GM23338 (cell line): Measurements from ENCODE around the gene SLC25A40. TPM values are rescaled to one million over a fixed set of nuclear protein-coding genes. Genes with fewer than 3 reads are reported as not detected.

ENCODE experiments used
- ATAC-seq: fragments of 200-7000 bp; cut with Tn5 transposase; 3 replicates; pipeline ENCODE4 v1.9.1; 2020
- DNase-seq: peaks from one replicate; pipeline ENCODE4 v3.0.0-alpha.2; 2015; ENCODE audit warnings: low spot score
- H2AFZ ChIP-seq: fragments of 200-600 bp; sonication (generic); 2 replicates; pipeline ENCODE4 v1.8.0; 2016; ENCODE audit warnings: antibody characterized with exemption, mild to moderate bottlenecking, moderate library complexity
- H3F3A ChIP-seq: fragments of 200-600 bp; sonication (generic); replicated peaks from 2 replicates; pipeline ENCODE4 v1.8.0; 2017; ENCODE audit warnings: antibody characterized with exemption, mixed run types, low read depth
- H3K27ac ChIP-seq: fragments of 200-600 bp; sonication (generic); 2 replicates; pipeline ENCODE4 v1.6.1; 2016; ENCODE audit warnings: low read depth
- H3K27me3 ChIP-seq: fragments of 200-600 bp; sonication (generic); 2 replicates; pipeline ENCODE4 v1.8.0; 2016; ENCODE audit warnings: mild to moderate bottlenecking, mixed run types, moderate library complexity; ENCODE audit not compliant: insufficient read depth
- H3K36me3 ChIP-seq: fragments of 200-600 bp; sonication (generic); 2 replicates; pipeline ENCODE4 v1.8.0; 2016; ENCODE audit warnings: mild to moderate bottlenecking; ENCODE audit not compliant: insufficient read depth
- H3K4me1 ChIP-seq: fragments of 200-600 bp; sonication (generic); 2 replicates; pipeline ENCODE4 v1.8.0; 2016; ENCODE audit warnings: mild to moderate bottlenecking, moderate library complexity; ENCODE audit not compliant: insufficient read depth
- H3K4me2 ChIP-seq: fragments of 200-600 bp; sonication (generic); 2 replicates; pipeline ENCODE4 v1.7.1; 2017; ENCODE audit warnings: mixed run types
- H3K4me3 ChIP-seq: fragments of 200-600 bp; sonication (generic); 2 replicates; pipeline ENCODE4 v1.6.1; 2016; ENCODE audit warnings: mixed run types
- H3K79me2 ChIP-seq: fragments of 200-600 bp; sonication (generic); replicated peaks from 2 replicates; pipeline ENCODE4 v1.8.0; 2017; ENCODE audit warnings: mild to moderate bottlenecking; ENCODE audit not compliant: insufficient read depth
- H3K9me2 ChIP-seq: fragments of 200-600 bp; sonication (generic); 2 replicates; pipeline ENCODE4 v1.8.0; 2017; ENCODE audit not compliant: insufficient read depth
- H4K20me1 ChIP-seq: fragments of 200-600 bp; sonication (generic); replicated peaks from 2 replicates; pipeline ENCODE4 v1.8.0; 2017; ENCODE audit warnings: mild to moderate bottlenecking; ENCODE audit not compliant: insufficient read depth
- H3K27ac Mint-ChIP-seq: 2 replicates; pipeline ENCODE4 v1.8.0; 2020; ENCODE audit warnings: inconsistent platforms, mild to moderate bottlenecking, moderate library complexity, mixed read lengths
- H3K27me3 Mint-ChIP-seq: 3 replicates; pipeline ENCODE4 v1.8.0; 2022; ENCODE audit warnings: low read depth, mild to moderate bottlenecking, moderate library complexity, mixed read lengths, inconsistent platforms; ENCODE audit not compliant: insufficient read depth, poor library complexity
- H3K36me3 Mint-ChIP-seq: 3 replicates; pipeline ENCODE4 v1.8.0; 2021; ENCODE audit warnings: low read depth, mild to moderate bottlenecking, inconsistent platforms, moderate library complexity, mixed read lengths
- H3K4me1 Mint-ChIP-seq: 3 replicates; pipeline ENCODE4 v1.8.0; 2020; ENCODE audit warnings: mild to moderate bottlenecking, inconsistent platforms, mixed read lengths
- H3K4me3 Mint-ChIP-seq: 3 replicates; pipeline ENCODE4 v1.8.0; 2021; ENCODE audit warnings: moderate library complexity, mild to moderate bottlenecking, inconsistent platforms, mixed read lengths
- H3K9me3 Mint-ChIP-seq: 3 replicates; pipeline ENCODE4 v1.8.0; 2020; ENCODE audit warnings: moderate library complexity, mild to moderate bottlenecking, inconsistent platforms, mixed read lengths
- CREB1 ChIP-seq: fragments of 250-450 bp; sonication (Bioruptor Pico); IDR thresholded peaks from 2 replicates; pipeline ENCODE4 v1.5.0; 2020; ENCODE audit warnings: low read depth, mild to moderate bottlenecking, moderate library complexity
- EZH2 ChIP-seq: fragments of 200-600 bp; sonication (generic); IDR thresholded peaks from one replicate; pipeline ENCODE4 v1.8.0; 2017; ENCODE audit warnings: antibody characterized with exemption, mild to moderate bottlenecking, low read depth; ENCODE audit not compliant: unreplicated experiment
- EZH2phosphoT487 ChIP-seq: fragments of 200-600 bp; sonication (generic); IDR thresholded peaks from one replicate; pipeline ENCODE4 v1.8.1; 2018; ENCODE audit warnings: antibody characterized with exemption; ENCODE audit not compliant: unreplicated experiment
- JUNB ChIP-seq: IDR thresholded peaks from one replicate; pipeline ENCODE4 v1.6.1; 2016; ENCODE audit warnings: antibody characterized with exemption; ENCODE audit not compliant: unreplicated experiment
- NANOG ChIP-seq: IDR thresholded peaks from 2 replicates; pipeline ENCODE4 v1.6.1; 2016; ENCODE audit warnings: antibody characterized with exemption, borderline replicate concordance
- POLR2AphosphoS5 ChIP-seq: IDR thresholded peaks from 2 replicates; pipeline ENCODE4 v1.6.1; 2016; ENCODE audit warnings: antibody characterized with exemption, low read depth
- REST ChIP-seq: IDR thresholded peaks from one replicate; pipeline ENCODE4 v1.6.1; 2018; ENCODE audit warnings: antibody characterized with exemption; ENCODE audit not compliant: unreplicated experiment
- STAT1 ChIP-seq: IDR thresholded peaks from one replicate; pipeline ENCODE4 v1.6.1; 2016; ENCODE audit warnings: antibody characterized with exemption; ENCODE audit not compliant: unreplicated experiment
- ZNF114 ChIP-seq: fragments of 250-450 bp; sonication (Bioruptor Pico); IDR thresholded peaks from 2 replicates; pipeline ENCODE4 v1.5.0; 2020; ENCODE audit warnings: mild to moderate bottlenecking, moderate library complexity
- ZNF331 ChIP-seq: fragments of 250-450 bp; sonication (Bioruptor Pico); IDR thresholded peaks from 2 replicates; pipeline ENCODE4 v1.5.0; 2020; ENCODE audit warnings: low read depth, mild to moderate bottlenecking, moderate library complexity
- polyA plus RNA-seq: library from polyadenylated mRNA; unstranded; fragments of >200 nt; fragmentation: Nextera tagmentation; extraction: Ambion mirVana; gene quantifications from 2 replicates; pipeline ENCODE4 v1.2.1, GENCODE V29; 2016
- total RNA-seq: library from RNA; depleted of rRNA; stranded (reverse); fragments of >200 nt; shearing (Covaris generic); gene quantifications from 2 replicates; pipeline ENCODE4 v1.2.3, GENCODE V29; 2014
- TF ChIP-seq, protein P1 (sequence below): fragments of 250-450 bp; sonication (Bioruptor Pico); IDR thresholded peaks from 2 replicates; pipeline ENCODE4 v1.5.0; 2020; ENCODE audit warnings: mild to moderate bottlenecking, moderate library complexity
- TF ChIP-seq, protein P2 (sequence below), 2 experiments: fragments of 200-600 bp in 1 of 2; sonication (generic) in 1 of 2; conservative IDR thresholded peaks; 2 replicates each; pipeline versions ENCODE4 v1.5.1 to v1.6.1; 2016 to 2017; ENCODE audit warnings: antibody characterized with exemption in 2 of 2, low read depth in 2 of 2, mild to moderate bottlenecking in 2 of 2, moderate library complexity in 1 of 2
- TF ChIP-seq, protein P3 (sequence below): IDR thresholded peaks from 2 replicates; pipeline ENCODE4 v1.6.1; 2016; ENCODE audit warnings: antibody characterized with exemption

The SLC25A40 gene
- total and polyA plus RNA-seq, 2 experiments from 2014 or later, result 8.4 to 30.7 TPM

GRCh38 chr7:87831097-87831496, 45.1 kb downstream of the SLC25A40 start:
- H3K27me3 Mint-ChIP-seq, result no peaks in the 10 kb centered on the region
- H3K4me3 ChIP-seq, result no peak overlapping the region
- no peak overlapping the region for H3K27ac Mint-ChIP-seq
- DNase-seq, result no peak
- no peaks in the 10 kb centered on the region for H3K27me3 ChIP-seq
- no peak overlapping the region for H3K4me2 ChIP-seq
- TF ChIP-seq NANOG (no peak), CREB1 (CRISPR knock-in tag) (no peak), POLR2AphosphoS5 (no peak), JUNB (no peak), EZH2phosphoT487 (no peak), STAT1 (no peak), REST (no peak), ZNF114 (CRISPR knock-in tag) (no peak), ZNF331 (no peak), EZH2 (no peak)
- TF ChIP-seq, protein P1, sequence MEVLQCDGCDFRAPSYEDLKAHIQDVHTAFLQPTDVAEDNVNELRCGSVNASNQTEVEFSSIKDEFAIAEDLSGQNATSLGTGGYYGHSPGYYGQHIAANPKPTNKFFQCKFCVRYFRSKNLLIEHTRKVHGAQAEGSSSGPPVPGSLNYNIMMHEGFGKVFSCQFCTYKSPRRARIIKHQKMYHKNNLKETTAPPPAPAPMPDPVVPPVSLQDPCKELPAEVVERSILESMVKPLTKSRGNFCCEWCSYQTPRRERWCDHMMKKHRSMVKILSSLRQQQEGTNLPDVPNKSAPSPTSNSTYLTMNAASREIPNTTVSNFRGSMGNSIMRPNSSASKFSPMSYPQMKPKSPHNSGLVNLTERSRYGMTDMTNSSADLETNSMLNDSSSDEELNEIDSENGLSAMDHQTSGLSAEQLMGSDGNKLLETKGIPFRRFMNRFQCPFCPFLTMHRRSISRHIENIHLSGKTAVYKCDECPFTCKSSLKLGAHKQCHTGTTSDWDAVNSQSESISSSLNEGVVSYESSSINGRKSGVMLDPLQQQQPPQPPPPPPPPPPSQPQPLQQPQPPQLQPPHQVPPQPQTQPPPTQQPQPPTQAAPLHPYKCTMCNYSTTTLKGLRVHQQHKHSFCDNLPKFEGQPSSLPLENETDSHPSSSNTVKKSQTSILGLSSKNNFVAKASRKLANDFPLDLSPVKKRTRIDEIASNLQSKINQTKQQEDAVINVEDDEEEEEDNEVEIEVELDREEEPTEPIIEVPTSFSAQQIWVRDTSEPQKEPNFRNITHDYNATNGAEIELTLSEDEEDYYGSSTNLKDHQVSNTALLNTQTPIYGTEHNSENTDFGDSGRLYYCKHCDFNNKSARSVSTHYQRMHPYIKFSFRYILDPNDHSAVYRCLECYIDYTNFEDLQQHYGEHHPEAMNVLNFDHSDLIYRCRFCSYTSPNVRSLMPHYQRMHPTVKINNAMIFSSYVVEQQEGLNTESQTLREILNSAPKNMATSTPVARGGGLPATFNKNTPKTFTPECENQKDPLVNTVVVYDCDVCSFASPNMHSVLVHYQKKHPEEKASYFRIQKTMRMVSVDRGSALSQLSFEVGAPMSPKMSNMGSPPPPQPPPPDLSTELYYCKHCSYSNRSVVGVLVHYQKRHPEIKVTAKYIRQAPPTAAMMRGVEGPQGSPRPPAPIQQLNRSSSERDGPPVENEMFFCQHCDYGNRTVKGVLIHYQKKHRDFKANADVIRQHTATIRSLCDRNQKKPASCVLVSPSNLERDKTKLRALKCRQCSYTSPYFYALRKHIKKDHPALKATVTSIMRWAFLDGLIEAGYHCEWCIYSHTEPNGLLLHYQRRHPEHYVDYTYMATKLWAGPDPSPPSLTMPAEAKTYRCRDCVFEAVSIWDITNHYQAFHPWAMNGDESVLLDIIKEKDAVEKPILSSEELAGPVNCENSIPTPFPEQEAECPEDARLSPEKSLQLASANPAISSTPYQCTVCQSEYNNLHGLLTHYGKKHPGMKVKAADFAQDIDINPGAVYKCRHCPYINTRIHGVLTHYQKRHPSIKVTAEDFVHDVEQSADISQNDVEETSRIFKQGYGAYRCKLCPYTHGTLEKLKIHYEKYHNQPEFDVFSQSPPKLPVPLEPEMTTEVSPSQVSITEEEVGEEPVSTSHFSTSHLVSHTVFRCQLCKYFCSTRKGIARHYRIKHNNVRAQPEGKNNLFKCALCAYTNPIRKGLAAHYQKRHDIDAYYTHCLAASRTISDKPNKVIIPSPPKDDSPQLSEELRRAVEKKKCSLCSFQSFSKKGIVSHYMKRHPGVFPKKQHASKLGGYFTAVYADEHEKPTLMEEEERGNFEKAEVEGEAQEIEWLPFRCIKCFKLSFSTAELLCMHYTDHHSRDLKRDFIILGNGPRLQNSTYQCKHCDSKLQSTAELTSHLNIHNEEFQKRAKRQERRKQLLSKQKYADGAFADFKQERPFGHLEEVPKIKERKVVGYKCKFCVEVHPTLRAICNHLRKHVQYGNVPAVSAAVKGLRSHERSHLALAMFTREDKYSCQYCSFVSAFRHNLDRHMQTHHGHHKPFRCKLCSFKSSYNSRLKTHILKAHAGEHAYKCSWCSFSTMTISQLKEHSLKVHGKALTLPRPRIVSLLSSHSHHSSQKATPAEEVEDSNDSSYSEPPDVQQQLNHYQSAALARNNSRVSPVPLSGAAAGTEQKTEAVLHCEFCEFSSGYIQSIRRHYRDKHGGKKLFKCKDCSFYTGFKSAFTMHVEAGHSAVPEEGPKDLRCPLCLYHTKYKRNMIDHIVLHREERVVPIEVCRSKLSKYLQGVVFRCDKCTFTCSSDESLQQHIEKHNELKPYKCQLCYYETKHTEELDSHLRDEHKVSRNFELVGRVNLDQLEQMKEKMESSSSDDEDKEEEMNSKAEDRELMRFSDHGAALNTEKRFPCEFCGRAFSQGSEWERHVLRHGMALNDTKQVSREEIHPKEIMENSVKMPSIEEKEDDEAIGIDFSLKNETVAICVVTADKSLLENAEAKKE (CRISPR knock-in tag), result no peak
- TF ChIP-seq, protein P2, sequence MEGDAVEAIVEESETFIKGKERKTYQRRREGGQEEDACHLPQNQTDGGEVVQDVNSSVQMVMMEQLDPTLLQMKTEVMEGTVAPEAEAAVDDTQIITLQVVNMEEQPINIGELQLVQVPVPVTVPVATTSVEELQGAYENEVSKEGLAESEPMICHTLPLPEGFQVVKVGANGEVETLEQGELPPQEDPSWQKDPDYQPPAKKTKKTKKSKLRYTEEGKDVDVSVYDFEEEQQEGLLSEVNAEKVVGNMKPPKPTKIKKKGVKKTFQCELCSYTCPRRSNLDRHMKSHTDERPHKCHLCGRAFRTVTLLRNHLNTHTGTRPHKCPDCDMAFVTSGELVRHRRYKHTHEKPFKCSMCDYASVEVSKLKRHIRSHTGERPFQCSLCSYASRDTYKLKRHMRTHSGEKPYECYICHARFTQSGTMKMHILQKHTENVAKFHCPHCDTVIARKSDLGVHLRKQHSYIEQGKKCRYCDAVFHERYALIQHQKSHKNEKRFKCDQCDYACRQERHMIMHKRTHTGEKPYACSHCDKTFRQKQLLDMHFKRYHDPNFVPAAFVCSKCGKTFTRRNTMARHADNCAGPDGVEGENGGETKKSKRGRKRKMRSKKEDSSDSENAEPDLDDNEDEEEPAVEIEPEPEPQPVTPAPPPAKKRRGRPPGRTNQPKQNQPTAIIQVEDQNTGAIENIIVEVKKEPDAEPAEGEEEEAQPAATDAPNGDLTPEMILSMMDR (conservative IDR thresholded peaks at IDR 0.05; ENCODE audit: low read depth in 2 of 2), result no peak
- TF ChIP-seq, protein P3, sequence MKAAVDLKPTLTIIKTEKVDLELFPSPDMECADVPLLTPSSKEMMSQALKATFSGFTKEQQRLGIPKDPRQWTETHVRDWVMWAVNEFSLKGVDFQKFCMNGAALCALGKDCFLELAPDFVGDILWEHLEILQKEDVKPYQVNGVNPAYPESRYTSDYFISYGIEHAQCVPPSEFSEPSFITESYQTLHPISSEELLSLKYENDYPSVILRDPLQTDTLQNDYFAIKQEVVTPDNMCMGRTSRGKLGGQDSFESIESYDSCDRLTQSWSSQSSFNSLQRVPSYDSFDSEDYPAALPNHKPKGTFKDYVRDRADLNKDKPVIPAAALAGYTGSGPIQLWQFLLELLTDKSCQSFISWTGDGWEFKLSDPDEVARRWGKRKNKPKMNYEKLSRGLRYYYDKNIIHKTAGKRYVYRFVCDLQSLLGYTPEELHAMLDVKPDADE, result no peak
- no peaks in the 10 kb centered on the region for H3K9me2 ChIP-seq
- no peaks in the 10 kb centered on the region for H3F3A ChIP-seq
- peaks cover 6% of the 10 kb centered on the region for H3K9me3 Mint-ChIP-seq
- no peaks in the 10 kb centered on the region for H4K20me1 ChIP-seq
- H3K27ac ChIP-seq, result no peak overlapping the region
- no peak overlapping the region for H2AFZ ChIP-seq
- peaks cover 6% of the 10 kb centered on the region; the same call in 1 of the 2 replicates for H3K36me3 ChIP-seq
- H3K36me3 Mint-ChIP-seq, result peaks cover 3% of the 10 kb centered on the region
- no peaks in the 10 kb centered on the region for H3K4me1 Mint-ChIP-seq
- no peak overlapping the region for H3K4me3 Mint-ChIP-seq
- H3K79me2 ChIP-seq, result no peaks in the 10 kb centered on the region
- H3K4me1 ChIP-seq, result no peaks in the 10 kb centered on the region
- no peak for ATAC-seq
